HTR-8/SVneo (cell line): ENCODE data around the gene SPON1.
"Not testable (repeated sequence)": the region's sequence is repeated elsewhere in the genome, so short reads cannot be mapped to it uniquely, and the experiment has no call there.

ENCODE experiments used
- DNase-seq: peaks from one replicate; pipeline ENCODE4 v3.0.0; 2011; ENCODE audit warnings: low spot score, mixed read lengths; ENCODE audit not compliant: insufficient read length
- FAIRE-seq: peaks from 2 replicates; lab custom pipeline; 2011; peaks lifted over from hg19 to GRCh38; lab: Jason Lieb, UNC

SPON1 gene

DNA sequence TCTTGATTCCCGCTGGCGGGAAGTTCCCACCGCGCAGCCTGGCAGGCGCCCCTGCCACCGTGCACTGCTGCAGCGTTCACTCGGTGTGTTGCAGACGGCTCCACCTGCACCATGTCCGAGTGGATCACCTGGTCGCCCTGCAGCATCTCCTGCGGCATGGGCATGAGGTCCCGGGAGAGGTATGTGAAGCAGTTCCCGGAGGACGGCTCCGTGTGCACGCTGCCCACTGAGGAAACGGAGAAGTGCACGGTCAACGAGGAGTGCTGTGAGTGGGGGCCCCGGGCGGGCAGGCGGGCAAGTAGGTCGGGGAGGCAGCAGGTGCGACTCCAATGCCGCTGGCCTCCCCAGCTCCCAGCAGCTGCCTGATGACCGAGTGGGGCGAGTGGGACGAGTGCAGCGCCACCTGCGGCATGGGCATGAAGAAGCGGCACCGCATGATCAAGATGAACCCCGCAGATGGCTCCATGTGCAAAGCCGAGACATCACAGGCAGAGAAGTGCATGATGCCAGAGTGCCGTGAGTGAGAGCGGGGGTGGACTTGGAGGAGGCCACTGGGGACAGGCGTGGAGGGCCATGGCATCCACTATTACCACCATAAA is 296.8 kb downstream of the SPON1 start:
- no peak for DNase-seq
- no peak for FAIRE-seq

DNA sequence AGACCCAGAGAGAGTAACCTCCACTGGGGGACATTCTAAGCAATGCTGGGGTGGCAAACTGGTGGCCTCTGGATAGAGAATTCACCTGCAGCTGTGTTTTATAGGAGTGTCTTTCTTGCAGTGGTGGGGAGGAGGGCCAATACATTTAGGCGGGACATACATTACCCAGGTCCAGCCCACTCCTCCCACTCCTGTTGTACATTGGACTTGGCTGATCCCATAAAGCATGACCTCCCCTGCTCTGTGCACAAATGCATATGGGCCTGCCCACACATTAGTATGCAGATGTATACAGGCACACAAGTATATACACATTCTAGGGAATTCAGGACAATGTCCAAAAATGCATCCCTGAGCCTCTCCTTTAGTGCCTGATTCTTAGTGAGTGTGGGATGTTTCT is 297.4 kb downstream of the SPON1 start:
- DNase-seq (no peak), FAIRE-seq (no peak)

DNA sequence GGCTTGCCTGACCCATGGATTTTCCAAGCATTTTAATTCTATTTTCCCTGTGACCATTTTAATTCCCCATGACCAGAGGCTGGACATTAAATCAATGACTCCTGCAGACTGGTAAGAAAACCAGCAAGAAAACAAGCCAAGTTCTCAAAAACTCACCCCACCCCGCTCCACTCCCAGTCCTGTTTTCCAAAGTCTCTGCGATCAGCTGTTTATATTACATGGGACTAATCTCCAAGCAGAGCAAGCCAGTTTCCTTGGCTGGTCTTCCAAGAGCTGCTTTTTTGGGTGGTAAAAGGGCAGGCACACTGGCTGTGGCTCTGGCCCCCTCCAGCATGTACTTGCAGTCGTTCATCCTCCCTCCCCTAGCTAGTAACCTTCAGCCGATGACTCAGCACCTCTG is 298.5 kb downstream of the SPON1 start:
- FAIRE-seq (no peak), DNase-seq (no peak)

DNA sequence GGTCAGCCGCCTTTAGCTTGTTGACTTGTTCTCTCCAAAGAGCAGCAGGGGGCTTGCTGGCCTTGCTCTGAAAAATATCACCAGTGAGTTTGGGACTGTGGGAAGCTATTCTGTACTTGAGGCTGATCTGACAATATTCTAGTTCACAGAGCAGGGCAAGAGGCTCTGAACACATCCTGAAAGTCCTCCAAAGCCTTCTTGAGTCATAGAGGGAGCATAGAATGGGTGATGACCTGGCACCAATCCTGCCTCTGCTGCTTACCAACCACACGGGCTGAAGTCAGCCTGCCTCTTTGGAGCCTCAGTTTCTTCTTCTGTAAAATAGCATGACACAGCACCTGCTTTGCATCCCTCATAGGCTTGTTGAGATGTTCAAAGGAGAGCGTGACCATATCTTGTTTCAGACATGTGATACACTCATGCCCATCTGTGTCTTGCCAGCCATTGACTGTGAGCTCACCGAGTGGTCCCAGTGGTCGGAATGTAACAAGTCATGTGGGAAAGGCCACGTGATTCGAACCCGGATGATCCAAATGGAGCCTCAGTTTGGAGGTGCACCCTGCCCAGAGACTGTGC is 299.8 kb downstream of the SPON1 start:
- FAIRE-seq = no peak
- DNase-seq = no peak

DNA sequence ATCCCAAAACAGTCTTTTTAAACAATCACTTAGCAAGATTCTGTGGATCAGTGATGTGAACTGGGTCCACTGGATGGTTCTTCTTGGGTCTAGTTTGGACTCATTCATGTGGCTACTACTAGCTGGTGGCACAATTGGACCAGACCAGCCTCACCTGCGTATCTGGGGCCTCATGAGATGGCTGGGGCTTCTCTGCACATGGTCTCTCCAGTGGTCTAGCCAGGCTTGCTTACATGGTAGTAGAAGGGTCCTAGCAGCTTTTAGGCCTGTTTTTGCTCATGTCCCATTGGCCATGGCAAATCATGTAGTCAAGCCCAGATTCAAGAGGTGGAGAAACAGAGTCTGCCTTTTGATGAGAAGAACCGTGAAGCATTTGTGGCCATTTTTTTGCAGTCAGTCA is 302.4 kb downstream of the SPON1 start:
- no peak for DNase-seq
- no peak for FAIRE-seq

DNA sequence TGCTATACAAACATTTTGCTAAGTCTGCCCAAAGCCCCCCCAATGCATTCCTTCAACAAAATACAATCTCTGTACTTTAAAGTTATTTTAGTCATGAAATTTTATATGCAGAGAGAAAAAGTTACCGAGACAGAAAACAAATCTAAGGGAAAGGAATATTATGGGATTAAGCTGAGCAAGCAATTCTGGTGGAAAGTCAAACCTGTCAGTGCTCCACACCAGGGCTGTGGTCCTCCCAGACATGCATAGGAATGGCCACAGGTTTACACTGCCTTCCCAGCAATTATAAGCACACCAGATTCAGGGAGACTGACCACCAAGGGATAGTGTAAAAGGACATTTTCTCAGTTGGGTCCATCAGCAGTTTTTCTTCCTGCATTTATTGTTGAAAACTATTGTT is 304.1 kb downstream of the SPON1 start:
- DNase-seq (no peak), FAIRE-seq (no peak)

DNA sequence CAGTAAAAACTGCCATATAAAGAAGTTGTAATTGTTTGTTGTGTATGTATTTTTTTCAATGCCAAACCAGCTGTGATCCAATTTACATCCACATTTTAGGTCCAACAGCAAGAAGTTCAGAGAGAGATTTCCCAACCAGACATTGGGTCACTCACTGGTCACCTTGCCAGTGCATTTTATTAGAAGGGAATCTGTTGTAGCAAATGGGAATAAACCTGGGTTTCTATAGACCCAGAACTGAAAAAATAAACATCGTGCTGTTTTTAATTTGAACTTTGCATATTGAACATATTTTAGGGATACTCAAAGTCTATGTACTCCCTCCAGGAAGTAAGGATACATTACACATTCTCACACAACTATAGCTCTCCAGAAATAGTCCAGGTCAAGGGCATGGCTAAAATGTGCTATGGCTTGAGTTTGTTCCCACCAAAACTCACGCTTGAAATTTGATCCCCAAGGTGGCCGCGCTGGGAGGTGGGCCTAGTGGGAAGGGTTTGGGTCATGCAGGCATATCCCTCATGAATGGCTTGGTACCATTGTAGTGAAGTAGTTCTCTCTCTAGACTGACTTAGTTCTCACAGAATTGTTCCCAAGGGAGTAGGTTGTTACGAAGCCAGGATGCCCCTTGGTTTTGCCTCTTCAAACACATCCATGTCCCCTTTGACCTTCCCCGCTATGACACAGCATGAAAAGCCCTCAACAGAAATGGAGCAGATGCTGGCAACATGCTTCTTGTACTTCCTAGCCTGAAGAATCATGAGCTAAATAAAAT is 305.5 kb downstream of the SPON1 start:
- FAIRE-seq (no peak), DNase-seq (no peak)

DNA sequence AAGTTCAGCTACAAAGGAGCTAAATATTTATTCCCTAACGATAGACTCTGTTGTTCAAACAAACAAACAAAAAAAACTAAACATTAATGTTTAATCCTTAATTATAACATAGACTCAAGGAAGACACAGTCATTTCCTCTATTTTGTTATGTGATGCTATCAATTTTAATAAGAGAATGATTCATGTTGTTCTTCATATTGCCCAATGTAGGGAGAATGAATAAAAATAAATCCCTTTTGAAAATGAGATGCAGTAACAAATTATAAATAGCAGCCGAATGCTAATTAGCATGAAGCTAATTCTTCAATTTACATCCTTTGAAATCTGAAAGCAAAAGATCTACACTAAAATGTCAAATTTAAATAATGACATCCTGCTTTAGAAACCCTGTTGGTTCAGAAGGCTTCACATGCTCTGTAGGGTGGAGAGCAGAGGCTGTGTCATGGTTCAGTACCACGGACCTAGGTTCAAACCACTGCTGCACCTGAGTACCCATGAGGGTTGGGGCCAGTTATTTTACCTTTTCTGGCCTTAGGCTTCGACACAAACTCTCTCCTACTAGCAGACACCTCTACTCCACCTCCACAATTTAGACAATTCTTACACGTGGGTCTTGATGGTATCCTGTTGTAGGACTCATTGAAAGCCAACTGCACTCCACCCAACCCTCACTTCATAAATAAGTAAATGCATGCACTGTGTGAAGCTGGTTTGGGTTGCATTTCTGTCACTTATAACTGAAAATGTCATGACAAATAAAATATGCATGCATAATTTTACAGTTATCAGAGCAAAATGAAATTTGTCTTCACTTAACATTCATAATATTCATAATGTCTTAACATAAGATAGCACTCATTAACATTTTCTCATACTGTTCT is 307.4 kb downstream of the SPON1 start:
- no peak for DNase-seq

DNA sequence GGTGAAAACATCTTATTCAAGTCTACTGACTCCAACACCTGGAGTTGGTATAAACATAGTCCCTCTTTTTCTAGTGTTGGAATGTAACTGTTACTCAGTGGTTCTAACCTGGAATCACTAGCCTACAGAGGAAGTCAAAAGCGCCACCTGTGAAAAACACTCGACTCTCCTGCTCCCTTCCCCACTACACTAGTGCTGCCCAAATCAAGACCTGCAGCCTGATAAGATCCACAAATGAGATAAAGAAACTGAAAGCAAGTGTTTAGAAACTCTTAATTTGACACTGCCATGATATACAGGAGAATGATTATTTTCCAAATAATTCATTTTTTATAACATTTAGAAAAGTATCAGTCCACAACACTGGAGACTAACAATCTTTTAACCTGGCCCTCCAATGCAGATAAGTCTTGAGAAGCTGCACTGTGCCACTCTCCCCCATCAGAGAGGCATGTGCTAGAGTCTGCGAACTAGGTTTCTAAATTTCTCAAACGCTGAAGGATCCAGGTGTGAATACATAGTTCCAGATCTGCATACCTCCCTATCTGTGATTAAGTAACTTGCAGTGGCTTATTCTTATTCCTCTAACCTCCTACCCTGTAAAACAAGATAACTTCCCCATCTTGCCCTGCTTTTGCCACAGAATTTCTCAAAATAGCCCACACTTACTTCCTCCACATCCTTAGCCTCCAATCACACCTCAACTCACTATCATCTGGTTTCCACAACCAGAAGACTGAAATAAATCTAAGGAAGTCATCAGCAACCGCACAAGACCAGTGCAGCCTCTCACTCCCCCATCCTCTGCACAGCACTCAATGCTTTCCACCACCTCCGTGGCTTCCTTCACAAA is 308.4 kb downstream of the SPON1 start:
- DNase-seq = no peak
- FAIRE-seq = no peak

More for the DNA sequence above, 307.4 kb downstream of the SPON1 start:
- FAIRE-seq = no peak

DNA sequence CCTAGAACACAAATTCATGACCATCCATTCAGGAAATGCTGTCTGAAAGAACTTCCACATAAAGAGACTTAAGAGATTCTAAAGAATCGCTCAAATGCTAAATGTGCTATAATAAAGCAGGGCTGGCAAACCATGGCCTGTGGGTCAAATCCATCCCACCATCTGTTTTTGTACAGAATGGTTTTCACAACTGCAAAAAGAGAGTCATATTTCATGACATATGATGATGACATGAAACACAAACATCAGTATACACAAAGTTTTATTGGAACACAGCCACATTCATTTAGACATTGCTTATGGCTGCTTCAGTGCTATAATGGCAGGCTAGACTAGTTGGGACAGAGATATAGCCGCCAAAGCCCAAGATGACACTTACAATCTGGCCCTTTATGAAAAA is 311.4 kb downstream of the SPON1 start:
- FAIRE-seq (no peak), DNase-seq (no peak)

DNA sequence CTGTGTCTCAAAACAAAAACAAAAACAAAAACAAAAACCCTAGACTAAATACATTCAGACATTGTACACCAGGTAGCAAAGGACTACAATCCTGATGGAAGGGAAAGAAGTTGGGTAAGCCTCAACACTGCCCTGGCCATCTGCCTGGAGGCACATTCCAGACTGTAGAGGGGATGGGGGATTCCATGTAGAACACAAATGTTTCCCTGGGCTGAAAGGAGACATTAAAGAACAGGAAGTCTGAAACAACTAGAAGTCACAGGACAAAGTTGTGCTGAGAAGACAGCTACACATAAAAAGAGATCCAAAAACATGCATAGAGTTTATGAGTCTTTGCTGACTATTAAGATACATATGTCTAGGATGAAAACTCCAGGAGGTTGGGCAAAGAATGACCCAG is 312.6 kb downstream of the SPON1 start:
- FAIRE-seq = no peak
- DNase-seq = no peak

DNA sequence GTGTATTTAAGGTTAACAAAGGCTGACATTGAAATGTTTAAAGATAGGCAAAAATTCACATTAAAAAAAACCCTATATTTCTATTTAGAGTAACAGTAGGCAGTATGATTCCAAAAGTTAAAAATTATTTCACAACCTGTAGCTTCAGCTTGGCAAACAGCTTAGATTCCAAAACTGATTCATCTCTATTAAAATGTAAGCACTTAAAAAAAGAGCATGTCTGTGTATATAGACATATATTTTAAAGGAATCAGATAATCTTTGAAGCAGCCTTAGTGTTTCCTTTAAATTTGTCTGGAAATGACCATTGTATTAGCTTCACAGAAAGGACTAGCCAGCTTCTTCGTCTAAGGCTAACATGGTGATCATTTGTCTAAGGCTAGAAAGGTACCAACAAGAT is 316.3 kb downstream of the SPON1 start:
- DNase-seq, FAIRE-seq: not testable (repeated sequence)

DNA sequence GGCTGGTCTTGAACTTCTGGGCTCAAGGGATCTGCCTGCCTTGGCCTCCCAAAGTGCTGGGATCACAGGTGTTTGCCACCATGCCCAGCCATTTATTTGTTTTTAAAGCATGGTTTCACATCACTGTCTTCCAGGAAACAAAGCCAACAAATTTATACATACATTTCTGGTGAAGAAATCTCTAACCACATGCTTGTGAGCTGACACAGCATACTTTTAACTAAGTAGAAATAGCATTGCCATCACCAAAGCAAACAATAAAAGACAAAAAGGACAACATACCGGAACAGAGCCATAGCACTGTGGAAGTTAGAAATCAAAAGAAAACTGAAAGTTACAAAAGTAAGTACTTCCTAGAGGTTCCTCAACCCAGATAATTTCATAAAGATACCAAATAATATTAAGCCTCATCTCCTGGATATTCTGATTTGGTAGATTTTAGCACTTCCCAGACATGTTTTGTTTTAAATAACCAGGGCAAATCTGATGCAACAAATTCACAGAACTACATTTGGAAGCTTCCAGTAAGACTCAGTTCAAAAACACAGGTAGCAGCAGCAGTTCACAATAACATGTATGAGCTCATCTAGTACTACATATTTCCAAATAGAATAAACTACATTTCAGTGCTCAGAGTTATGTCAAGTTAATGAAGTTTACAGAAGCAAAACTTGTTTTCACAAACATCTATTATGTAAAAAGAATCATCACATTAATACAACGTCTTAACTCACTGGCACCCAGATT is 325.8 kb downstream of the SPON1 start:
- no peak for FAIRE-seq
- DNase-seq = no peak

DNA sequence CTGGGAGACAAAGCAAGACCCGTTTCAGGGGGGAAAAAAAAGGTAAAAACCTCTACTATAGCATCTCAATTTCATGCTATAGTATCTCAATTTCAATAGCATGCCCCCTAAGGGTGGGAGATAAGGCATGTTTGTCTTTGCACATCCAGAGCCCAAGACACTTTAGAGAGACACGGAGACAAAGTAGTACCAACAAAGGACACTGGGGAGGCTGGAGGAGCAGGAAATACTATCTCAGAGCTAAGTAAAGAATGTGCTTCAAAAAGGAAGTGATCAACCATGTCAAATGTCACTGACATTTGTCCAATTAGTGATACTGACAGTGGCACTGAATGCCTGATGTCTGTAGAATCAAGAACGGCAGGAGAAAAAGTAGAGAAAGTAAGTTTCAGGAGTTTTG is 327.9 kb downstream of the SPON1 start:
- no peak for DNase-seq
- FAIRE-seq = no peak

DNA sequence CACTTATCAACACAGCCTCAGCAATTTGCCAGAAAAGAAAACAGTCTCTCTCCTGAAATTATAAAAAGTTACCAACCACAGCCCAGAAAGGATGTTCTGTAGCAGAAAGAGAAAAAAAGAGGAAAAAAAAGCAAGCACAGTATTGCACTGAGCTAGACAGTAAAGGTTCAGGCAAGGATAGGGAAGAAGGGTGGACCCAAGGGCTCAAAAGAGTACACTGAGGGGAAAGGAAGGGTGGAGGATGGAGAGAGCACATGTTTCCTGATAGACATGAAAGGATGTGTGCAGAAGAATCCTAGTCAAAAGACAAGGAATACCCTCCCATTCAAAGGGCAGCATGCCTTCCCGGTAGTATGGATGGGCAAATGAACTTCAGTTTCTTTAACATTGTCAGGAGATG is 337.4 kb downstream of the SPON1 start:
- no peak for FAIRE-seq
- no peak for DNase-seq

DNA sequence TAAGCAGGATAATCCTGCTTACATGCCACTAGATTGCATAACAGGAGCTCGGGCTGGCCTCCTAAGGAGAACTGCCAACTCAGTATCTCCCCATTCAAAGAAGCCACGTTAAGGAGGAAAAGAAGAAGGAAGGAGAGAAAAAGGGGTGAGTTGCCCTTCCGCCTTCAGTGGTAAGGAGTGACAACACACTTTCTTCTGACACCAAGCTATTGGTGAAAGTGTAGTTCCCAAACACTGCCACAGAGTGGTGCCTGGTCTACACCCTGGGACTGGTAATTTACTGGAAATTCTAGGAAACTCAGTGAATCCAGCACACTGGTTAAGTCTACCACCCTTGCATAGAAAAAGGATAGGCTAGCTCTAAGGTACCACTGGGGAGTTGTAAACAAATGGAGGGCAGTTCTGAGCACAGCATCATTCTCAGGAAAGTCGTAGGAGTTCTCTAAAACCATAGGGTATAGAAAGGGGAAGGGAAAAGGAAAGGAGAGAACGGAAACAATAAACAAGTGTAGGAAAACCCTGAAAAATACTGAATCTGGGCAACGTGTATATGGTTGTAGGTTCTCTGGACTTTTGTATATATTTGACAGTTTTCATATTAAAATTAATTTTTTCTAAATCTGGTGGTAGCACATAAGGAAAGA is 338.3 kb downstream of the SPON1 start:
- no peak for FAIRE-seq
- peak; percentile 60 for DNase-seq

DNA sequence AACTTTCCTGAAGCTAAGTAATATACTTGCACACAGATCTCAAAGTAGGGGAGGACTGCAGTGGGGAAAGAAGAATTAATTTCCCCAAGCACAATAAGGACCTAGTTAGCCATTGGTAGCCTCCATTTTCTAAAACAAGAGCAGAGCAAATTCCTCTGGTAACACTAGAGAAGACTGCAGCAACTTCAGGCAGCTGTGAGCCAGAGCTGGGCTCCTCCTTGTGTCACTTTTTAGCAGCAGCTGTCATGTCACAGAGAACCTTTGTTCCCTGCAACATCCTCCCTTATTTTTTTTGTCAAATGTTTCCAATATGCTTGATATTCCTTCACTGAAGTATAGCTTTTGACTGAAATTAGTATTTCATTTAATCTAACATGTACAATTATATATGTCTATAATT is 342.1 kb downstream of the SPON1 start:
- FAIRE-seq (no peak), DNase-seq (no peak)

DNA sequence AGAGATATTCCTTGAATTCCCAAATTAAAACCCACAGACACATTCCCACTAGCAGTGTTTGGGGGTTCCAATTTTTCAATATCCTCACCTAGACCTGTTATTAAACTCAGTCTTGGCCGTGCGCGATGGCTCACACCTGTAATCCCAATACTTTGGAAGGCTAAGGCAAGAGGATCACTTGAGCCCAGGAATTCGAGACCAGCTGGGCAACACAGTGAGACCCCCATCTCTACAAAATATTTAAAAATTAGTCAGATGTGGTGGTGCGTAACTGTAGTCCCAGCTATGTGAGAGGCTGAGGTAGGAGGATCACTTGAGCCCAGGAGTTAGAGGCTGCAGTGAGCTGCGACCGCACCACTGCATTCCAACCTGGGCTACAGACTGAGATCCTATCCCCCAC is 343.1 kb downstream of the SPON1 start:
- DNase-seq (no peak), FAIRE-seq (no peak)

DNA sequence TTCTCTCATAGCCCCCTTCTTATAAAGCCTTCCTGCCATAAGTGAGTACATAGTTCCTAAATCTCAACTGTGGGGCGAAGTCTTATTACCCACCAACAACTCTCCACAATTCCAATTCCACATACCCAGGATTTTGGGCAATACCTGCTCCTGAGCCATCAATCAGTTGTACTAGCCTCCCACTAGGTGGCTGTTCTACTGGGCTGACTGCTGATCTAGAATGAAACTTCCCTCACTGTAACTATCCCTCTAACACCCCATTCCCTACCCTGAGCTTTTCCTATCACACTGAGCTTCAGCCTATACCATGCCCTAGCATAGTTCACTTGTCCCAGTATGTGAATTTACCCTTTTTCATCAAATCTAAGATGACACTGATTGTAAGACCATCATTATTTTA is 344.0 kb downstream of the SPON1 start:
- DNase-seq (no peak), FAIRE-seq (no peak)
